ENCODE results near the gene SLCO2A1.
A peak's percentile ranks its signal among the peaks of the same experiment; 100 is the strongest.

Gene SLCO2A1

DNA sequence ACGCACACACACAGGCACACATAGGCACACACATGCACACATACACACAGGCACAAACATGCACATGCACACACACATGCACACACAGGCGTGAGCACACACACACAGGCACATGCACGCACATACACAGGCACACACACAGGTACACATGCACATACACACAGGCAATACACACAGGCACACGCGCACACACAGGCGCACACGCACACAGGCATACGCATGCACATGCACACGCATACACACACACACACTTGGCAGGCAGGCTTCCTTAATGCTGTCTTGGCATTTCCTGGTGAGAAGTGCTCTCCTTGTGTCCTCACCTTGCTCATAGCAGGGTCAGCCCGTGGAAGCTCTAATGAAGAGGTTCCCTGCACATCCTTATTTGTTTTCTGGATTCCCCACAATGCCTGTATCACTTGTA is 8.4 kb upstream of the SLCO2A1 start:
- no peak overlapping the region for H3K4me3 ChIP-seq (ENCODE audit: low read depth, low read length)

DNA sequence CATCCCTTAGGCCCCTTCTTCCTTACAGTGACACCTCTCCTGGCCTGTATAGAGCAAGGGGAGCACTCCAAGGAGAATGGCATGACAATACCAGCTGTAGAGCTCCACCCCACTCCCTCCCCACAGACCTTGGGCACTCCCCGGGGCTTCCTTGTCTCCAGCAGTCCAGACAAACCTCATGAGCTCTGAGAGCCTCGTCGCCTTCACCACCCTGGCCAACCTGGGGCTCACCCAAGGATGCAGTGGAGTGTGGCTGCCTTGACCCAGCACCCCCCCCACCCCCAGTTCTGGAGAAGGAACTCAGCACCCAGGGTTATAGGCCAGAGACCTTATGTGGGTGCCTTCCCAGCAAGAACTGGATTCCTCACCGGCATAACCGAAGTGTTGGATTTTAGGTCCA is 7.4 kb upstream of the SLCO2A1 start:
- DNase-seq (ENCODE audit: low read depth), result no peak
- no peak overlapping the region for H3K4me3 ChIP-seq (ENCODE audit: low read depth, low read length)

More for the DNA sequence above, 8.4 kb upstream of the SLCO2A1 start:
- no peak for DNase-seq (ENCODE audit: low read depth)

DNA sequence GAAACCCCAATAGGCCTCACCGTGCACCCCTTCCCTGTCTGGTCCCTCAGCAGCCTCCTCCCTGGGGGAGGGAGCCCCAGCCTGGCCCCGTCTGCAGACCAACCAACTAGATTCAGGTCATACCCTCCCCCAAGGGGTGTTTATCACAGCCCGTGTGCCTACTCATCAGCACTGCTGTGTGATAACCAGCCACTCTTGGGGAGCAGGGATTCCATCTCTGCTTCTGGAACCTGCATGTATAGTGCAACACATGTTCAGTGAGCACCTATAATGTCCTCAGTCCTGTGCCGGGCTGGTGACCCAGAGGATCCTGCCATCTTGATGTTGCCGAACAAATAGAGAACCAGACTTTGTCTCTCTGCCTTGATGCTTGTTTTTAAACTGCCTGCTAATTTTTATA is 6.6 kb upstream of the SLCO2A1 start:
- DNase-seq (ENCODE audit: low read depth), result no peak

DNA sequence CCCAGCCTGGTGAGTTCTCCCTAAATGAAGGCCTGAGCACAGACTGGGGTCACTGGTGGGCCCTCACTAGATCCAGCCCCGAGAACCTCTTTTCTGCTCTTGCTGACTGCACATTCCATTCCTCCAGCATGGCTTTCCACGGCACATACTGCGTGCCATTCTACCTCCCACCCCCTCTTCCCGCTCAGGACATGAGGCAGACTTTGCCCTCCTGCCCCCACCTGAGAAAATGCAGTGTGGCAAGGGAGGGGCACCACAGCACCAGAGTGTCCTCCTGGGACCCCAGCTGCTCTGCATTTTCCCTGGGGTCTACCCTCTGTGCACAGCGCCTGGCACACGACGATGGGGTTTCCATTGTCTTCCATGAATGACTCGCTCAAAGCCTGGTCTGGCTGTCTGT is 6.1 kb upstream of the SLCO2A1 start:
- DNase-seq (ENCODE audit: low read depth), result no peak
- no peak overlapping the region for H3K4me3 ChIP-seq (ENCODE audit: low read depth, low read length)

More for the DNA sequence above, 6.6 kb upstream of the SLCO2A1 start:
- no peak overlapping the region for H3K4me3 ChIP-seq (ENCODE audit: low read depth, low read length)

DNA sequence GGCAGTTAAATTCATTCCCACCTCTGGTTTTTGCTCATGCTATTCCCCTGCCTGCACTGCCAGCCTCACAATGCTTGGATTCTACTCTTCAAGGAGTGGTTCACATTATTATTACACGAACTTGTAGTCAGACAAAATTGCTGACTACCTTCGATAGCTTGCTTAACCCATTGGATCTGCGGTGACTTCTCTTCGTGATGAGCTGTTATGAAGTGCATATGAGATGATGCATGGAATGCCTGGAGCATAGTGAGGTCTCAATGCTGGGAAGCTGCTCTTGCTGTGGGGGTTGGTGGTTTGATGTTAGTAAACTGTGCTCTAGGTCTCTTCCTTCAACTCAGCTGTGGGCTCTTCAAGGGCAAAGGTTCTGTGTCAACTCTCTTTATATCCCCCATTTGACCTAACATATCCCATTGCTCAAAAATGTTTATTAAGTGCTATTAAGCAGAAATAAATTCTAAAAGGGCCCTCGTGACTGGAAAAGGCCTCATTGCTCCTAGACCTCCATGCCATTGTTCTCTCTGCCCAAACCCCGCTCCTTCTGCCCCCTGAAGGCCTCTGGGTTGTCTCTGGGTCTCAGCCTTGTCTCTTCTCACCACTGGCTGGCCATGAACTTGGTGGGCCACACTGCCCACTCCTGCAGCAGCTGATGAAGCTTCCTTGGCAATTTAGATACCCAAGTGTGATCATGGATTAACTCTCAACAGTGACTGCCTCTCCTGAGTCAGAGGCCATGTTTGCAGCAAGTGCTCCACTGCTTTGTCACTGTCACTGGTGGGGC is 4.5 kb upstream of the SLCO2A1 start:
- DNase-seq (ENCODE audit: low read depth), result peak; percentile 35
- no peak overlapping the region for H3K4me3 ChIP-seq (ENCODE audit: low read depth, low read length)

DNA sequence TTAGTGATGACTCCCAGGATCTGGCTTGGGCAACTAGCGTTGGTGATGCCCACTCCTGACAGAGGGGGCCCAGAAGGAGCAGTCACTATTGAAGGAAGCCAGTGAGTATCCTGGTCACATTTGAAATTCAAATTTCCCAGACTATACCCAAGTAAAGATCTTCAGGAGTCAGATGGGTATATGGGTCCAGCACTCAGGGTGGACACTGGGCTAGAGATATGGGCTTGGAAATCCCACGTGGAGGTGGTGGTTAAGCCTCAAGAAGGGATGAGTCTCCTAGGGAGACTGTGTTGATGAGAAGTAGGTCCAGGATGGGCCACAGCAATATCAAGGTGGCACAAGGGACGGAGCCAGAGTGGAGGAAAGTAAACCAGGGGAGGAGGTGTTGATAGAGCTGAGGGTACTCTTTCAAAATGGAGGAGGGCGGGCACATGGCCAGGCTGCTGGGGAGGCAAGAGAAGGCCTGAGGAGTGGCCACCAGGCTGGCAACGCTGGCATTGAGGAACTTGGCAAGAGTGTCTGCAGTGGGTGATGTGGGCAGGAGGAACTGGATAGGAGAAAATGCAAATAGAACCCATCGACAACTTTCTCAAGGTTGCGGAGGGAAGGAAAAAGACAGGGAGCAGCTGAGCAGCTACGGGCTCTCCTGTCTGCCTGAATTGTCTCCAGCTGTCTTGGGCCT is 3.7 kb upstream of the SLCO2A1 start:
- no peak overlapping the region for H3K4me3 ChIP-seq (ENCODE audit: low read depth, low read length)
- no peak for DNase-seq (ENCODE audit: low read depth)

DNA sequence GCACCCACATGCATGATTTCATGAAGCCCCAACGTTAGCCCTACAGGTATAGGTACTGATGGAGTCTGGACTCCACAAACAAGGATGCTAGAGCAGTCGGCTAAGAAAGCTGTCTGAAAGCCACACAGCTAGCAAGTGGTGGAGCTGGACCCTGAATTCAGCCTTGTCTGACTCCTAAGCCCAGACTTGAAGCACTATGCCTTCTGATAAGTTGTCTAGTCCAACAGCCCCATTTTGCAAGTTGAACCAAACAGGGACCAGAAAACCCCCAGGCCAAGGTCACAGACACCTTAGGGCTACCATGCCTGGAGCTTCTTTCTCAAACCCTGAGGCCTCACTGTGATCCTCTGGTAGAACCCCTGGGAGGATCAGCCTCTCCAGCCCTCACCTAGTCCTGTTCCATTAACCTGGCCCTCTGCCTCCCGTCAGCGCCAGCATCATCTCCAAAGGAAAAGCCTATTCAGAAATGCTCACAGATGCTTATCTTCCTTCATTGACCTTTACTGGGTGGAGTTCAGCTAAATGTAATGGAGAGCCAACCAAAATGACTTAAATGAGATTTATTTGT is 1.7 kb upstream of the SLCO2A1 start:
- H3K4me3 ChIP-seq (ENCODE audit: low read depth, low read length), result no peak overlapping the region
- DNase-seq (ENCODE audit: low read depth), result no peak

DNA sequence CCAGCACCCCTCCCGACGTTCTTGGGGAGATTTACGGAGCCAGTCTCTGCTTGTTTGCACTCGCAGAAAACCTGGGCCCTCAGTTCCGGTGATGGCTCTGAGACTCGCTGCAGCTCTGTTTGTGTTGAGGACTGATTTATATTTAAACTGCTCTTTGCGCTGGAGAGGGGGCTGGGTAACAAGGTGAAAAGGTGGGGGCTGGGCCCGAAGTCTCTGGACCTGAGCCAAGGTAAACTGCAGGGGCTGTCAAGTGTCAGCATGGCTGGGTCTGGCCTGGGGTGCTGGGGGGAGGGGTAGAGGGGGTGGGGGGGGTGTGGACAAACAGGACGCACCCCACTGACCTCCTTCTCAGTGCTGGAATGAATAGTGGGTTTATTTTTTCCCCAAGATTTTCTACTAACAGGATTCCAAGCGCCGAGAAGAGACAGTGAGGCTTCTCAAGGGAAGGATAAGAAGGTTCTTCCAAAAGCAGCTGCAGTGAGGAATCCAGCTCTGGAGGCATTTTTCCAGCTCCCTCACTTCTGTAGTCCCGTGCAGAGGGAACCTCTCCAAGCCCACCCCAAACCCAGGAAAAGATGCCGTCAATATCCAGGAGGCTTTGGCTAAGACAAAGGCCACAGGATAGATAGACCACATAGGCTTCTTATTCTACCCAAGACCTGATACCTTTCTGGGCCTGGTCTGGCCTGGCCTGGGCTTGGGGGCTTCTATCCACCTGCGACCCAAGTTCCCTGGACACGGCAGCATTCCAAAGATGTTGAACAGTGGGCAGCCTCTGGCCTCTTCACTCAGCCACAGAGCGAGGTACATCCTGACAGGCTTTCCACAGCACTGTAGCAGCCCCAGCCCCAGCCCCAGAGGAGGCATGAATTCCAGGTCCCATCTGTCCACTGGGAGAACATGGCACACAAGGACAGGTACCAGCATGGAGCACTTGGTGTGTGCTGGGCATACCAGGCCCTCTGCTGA is 938 bp upstream of the SLCO2A1 start:
- DNase-seq (ENCODE audit: low read depth), result no peak

DNA sequence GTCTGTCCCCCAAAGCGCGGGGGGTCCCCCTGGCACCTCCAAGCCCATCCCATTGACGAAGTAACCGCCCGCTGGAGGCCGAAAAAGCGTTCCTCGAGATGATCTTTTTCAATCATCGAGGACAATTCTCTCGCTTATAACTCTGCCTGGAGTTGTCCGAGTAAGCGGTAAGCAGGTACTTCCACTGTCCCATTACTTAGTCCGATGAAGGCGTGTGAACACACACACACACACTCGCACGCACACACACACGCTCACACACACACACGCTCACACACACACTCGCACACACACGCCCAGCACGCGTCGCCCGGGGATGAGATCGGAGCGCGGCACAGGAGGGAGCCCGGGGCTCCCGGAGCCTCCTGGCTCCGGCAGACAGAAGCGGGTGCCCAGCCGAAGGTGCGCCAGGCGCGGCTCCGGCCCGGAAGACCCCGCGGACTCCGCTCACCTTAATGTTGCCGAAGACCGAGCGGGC is 430 bp downstream of the SLCO2A1 start:
- peak overlapping the region; percentile 63 for H3K4me3 ChIP-seq (ENCODE audit: low read depth, low read length)
- DNase-seq (ENCODE audit: low read depth), result no peak

More for the DNA sequence above, 938 bp upstream of the SLCO2A1 start:
- peak overlapping the region; percentile 63 for H3K4me3 ChIP-seq (ENCODE audit: low read depth, low read length)

DNA sequence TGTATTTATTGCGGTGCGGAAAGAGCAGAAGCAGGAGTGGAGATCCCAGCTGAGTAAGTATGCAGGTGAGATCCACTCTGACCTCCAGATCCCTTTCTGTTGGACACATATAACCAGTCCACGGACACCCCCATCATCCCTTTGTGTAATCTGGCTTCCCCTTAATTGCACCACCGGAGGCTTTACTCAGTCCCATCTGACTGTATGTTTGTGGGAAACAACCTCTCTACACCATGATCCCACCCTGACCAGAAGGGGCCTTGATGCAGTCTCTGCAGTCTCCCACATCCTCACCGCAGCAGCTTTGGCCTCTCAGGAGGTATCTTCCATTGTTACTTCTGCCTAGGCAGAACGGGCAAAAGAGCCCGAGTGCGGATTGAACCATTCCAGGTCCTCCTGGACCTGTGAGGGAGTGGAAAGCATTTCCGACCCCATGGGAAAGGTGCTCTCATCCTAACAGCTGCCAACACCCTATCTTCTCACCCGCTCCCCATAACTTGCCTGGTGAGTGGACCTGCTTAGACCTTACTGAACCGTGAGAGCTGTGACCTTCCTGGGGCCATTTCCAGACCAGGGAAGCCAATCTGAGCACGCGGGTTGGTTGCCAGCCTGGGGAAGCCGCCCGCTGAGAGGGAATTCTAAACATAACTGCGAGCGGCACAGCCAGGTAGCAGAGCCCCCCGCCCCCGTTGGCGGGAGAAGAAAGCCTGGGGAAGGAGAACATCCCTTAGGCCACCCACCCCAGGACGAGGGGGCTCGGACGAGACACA is 1.1 kb downstream of the SLCO2A1 start:
- no peak for DNase-seq (ENCODE audit: low read depth)
- peak overlapping the region; percentile 63 for H3K4me3 ChIP-seq (ENCODE audit: low read depth, low read length)

DNA sequence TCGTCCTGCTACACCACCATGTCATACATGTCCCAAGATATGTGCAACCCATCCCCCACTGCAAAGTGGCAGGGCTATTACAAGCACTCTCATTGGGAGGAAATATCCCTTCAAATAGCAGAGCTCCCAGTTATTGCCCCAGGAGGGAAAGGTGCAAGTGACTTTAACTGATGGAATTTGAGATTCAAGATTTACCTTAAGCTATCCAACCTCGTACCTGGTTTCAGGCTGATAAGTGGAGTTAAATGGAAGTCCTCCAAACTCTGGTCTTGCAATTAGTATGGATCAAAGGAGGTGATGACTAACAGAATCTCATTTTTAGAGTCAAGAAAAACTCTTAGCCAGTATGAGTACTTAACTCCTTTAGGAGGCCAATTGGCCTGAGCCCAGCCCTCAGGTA is 2.1 kb downstream of the SLCO2A1 start:
- H3K4me3 ChIP-seq (ENCODE audit: low read depth, low read length), result no peak overlapping the region
- no peak for DNase-seq (ENCODE audit: low read depth)

DNA sequence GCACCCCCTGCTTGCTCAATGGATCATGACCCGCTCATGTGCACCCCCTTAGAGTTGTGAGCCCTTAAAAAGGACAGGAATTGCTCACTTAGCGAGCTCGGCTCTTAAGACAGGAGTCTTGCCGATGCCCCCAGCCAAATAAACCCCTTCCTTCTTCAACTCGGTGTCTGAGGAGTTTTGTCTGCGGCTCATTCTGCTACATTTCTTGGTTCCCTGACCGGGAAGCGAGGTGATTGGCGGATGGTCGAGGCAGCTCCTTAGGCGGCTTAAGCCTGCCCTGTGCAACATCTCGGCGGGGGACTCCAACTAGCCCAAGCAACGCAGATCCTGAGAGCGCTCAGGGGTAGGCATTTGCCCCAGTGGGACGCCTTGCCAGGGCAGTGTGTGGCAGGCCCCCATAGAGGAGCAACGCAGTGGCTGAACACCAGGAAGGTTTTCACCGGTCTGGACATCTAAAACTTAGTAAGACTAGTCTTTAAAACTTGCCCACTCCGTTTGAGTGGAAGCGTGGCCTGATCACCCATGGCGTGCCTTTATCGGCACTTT is 9.5 kb downstream of the SLCO2A1 start:
- H3K4me3 ChIP-seq (ENCODE audit: low read depth, low read length), result no peak overlapping the region
- no peak for DNase-seq (ENCODE audit: low read depth)

DNA sequence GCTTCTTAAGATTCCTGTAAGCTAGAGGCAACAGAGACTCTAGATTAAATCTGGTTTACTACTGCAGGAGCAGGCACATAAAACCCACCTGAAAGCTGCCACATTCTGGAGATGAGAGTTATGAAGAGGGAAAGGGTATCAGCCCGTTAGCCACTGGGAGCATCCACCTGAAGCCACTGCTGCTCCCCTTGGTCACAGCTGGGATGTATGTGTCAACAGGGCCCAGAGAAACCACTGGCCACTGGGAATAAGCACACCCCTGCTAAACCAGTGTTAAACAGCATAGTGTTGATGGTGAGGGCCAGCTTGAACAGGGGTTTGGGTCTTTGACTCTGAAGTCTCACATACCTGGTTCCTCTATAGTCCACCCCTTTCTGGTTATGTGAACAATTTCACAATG is 10.9 kb downstream of the SLCO2A1 start:
- DNase-seq (ENCODE audit: low read depth), result no peak
- H3K4me3 ChIP-seq (ENCODE audit: low read depth, low read length), result no peak overlapping the region

DNA sequence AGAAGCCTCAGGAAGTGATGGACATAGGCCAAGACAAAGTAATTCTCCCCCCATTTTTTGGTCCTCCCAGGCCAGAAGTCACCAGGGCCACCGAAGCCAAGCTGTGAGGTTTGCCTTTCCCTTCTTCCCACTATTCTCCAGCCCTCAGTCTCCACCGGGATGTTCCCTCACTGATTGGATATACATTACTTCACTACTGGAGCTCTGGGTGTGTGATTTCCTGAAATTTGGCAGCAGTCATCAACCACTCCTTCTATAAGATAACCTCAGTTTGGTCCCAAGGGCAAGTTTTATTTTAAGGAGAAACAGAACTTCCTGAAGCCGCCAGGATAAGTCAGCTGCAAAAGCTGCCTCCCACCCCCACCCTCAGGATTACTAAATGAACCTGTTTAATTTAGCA is 11.3 kb downstream of the SLCO2A1 start:
- no peak for DNase-seq (ENCODE audit: low read depth)
- no peak overlapping the region for H3K4me3 ChIP-seq (ENCODE audit: low read depth, low read length)

DNA sequence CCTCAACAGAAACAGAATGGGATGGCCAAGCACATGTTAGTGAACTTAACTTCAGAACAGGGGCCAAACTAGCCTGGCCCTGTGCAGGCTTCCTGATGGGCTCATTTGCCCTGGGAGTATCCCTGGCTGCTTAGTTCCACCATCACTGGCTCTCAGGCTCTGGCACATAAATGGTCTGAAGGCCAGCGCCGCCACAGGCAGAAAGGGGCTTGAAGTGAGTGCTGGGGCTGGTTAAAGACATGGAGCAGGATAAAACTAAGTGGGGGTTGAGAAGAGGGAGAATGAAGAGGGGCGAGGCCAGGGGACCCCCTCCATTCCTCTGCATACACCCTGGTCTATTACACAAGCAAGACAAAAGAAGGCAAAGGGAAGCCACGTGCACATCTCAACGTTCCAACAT is 12.2 kb downstream of the SLCO2A1 start:
- H3K4me3 ChIP-seq (ENCODE audit: low read depth, low read length), result no peak overlapping the region
- no peak for DNase-seq (ENCODE audit: low read depth)

DNA sequence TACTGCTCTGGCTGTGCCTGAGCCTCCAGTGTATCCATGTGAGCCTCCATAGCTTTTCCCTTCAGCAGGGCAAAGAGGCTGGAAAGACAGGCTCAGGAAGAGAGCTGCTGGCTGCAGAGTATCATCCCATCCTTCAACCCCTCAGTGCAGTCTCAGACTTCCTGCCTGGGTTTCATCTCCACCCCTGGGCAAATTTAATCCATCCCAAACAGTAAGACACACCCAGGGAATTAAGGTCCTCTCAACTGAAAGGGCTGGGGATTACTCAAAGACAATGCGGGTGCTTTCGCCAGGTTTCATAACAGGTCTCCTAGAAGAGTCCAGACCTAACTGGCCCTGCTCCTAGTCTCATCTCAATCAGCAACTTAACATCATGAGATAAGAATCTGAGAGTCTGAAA is 15.5 kb downstream of the SLCO2A1 start:
- no peak for DNase-seq (ENCODE audit: low read depth)

DNA sequence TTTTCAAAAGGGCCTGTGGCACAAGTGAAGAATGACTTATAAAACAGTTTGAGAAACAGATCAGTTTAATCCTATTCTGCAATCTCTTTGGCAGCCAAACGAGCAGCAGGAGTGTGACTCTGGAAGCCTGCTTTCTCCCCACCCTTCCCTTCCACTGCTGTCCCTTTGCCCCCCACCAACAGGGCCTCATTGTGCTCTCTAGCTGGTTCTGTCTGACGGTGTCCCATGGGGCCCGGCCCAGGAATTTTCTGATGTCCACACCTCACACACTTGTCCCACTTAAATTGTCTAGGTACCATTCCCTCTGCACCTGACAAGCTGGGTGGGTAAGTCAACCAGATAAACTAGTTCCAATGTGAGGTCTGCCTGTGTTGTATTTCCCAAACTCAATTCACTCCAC is 16.4 kb downstream of the SLCO2A1 start:
- no peak for DNase-seq (ENCODE audit: low read depth)
- no peak overlapping the region for H3K4me3 ChIP-seq (ENCODE audit: low read depth, low read length)

More for the DNA sequence above, 15.5 kb downstream of the SLCO2A1 start:
- H3K4me3 ChIP-seq (ENCODE audit: low read depth, low read length), result no peak overlapping the region

DNA sequence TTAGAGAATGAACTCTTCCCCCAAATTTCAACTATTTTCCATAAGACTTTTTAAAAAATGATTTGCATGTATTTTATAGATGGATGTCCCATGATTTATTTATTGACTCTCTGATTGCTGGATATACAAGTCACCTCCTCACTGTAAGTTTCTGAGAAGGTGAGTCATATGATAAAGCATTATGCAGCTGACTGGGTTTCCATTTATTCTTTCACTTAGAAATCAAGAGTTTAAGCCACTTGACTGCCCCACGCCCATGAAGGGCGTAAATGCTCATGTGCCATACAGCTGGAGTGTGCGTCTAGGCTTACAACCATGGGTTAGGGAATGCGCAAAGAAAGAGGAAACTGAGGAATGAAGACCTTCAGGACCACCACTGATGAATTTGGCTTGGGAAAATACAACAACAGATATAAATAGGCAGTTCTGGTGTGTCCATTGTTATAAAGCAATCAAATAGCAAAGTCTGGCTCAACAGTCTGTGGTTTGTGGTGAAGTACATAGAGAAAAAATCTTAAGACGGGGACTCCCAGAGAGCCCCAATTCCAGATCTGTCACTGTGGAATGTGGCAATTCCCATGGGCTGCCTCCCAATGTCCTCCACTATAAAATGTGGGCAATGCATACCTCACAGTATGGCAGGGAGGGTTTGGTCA is 20.3 kb downstream of the SLCO2A1 start:
- no peak overlapping the region for H3K4me3 ChIP-seq (ENCODE audit: low read depth, low read length)
- DNase-seq (ENCODE audit: low read depth), result peak; percentile 29

Data from skeletal muscle cell (primary cell).